Keratinocyte (primary cell): ENCODE measurements around the gene SMARCA4. TPM values are rescaled to one million over a fixed set of nuclear protein-coding genes. Genes with fewer than 3 reads are reported as not detected.

ENCODE experiments used
- DNase-seq: peaks from one replicate; pipeline ENCODE4 v3.0.0-alpha.2; 2011; ENCODE audit warnings: low read depth, missing footprints, low spot score
- FAIRE-seq: peaks from 2 replicates; lab custom pipeline; 2011; peaks lifted over from hg19 to GRCh38; lab: Jason Lieb, UNC
- H2AFZ ChIP-seq: 2 replicates; pipeline ENCODE4 v1.6.0; 2012; ENCODE audit warnings: low read length, control low read depth, inconsistent platforms; ENCODE audit not compliant: control insufficient read depth
- H3K27ac ChIP-seq: 2 replicates; pipeline ENCODE4 v1.5.1; 2011; ENCODE audit warnings: low read length; ENCODE audit not compliant: control insufficient read depth, insufficient read depth
- H3K27me3 ChIP-seq: 3 replicates; pipeline ENCODE4 v1.6.0; 2011; ENCODE audit warnings: low read length; ENCODE audit not compliant: control insufficient read depth, insufficient read depth; ENCODE audit errors: extremely low read depth
- H3K36me3 ChIP-seq, 2 experiments: 2 replicates in 1 of 2; 3 replicates in 1 of 2; pipeline ENCODE4 v1.5.1; 2011; ENCODE audit warnings: low read length in 2 of 2, mild to moderate bottlenecking in 1 of 2; ENCODE audit not compliant: control insufficient read depth in 2 of 2, insufficient read depth in 2 of 2; ENCODE audit errors: extremely low read depth in 1 of 2
- H3K4me1 ChIP-seq: 3 replicates; pipeline ENCODE4 v1.5.1; 2011; ENCODE audit warnings: low read length; ENCODE audit not compliant: control insufficient read depth, insufficient read depth; ENCODE audit errors: extremely low read depth
- H3K4me2 ChIP-seq: 3 replicates; pipeline ENCODE4 v1.6.0; 2011; ENCODE audit warnings: low read depth, low read length; ENCODE audit not compliant: control insufficient read depth, insufficient read depth; ENCODE audit errors: extremely low read depth
- H3K4me3 ChIP-seq, 3 experiments: fragments of 200-600 bp in 1 of 3; sonication (generic) in 1 of 3; 2 replicates in 2 of 3; 3 replicates in 1 of 3; pipeline ENCODE4 v1.5.1; 2011 to 2016; ENCODE audit warnings: low read length in 3 of 3, mild to moderate bottlenecking in 3 of 3, control low read depth in 2 of 3, inconsistent platforms in 1 of 3, low read depth in 1 of 3, mixed read lengths in 1 of 3, mixed run types in 1 of 3, moderate library complexity in 1 of 3; ENCODE audit not compliant: control insufficient read depth in 2 of 3, insufficient read depth in 2 of 3; ENCODE audit errors: extremely low read depth in 1 of 3
- H3K79me2 ChIP-seq: 2 replicates; pipeline ENCODE4 v1.6.0; 2012; ENCODE audit warnings: low read length; ENCODE audit not compliant: control insufficient read depth, insufficient read depth
- H3K9ac ChIP-seq: 3 replicates; pipeline ENCODE4 v1.6.0; 2011; ENCODE audit warnings: low read length; ENCODE audit not compliant: control insufficient read depth, insufficient read depth; ENCODE audit errors: extremely low read depth
- H3K9me1 ChIP-seq: 3 replicates; pipeline ENCODE4 v1.6.0; 2011; ENCODE audit warnings: low read length; ENCODE audit not compliant: control insufficient read depth, insufficient read depth; ENCODE audit errors: extremely low read depth
- H3K9me3 ChIP-seq: 2 replicates; pipeline ENCODE4 v1.5.1; 2012; ENCODE audit warnings: low read depth, low read length; ENCODE audit not compliant: control insufficient read depth
- H4K20me1 ChIP-seq: 3 replicates; pipeline ENCODE4 v1.6.0; 2011; ENCODE audit warnings: low read length; ENCODE audit not compliant: control insufficient read depth, insufficient read depth; ENCODE audit errors: extremely low read depth
- EZH2 ChIP-seq: IDR thresholded peaks from one replicate; pipeline ENCODE4 v1.6.1; 2012; ENCODE audit warnings: inconsistent platforms, mild to moderate bottlenecking, low read length, moderate library complexity
- dilution Hi-C: fragments of 300-500 bp; cut with MboI; formaldehyde crosslinking; loops from one replicate; pipeline ENCODE4 v1.7.0; 2020; ENCODE audit warnings: low sequenced_read_pairs; ENCODE audit not compliant: extremely low pct_ligation_motif_present
- polyA plus RNA-seq, 5 experiments: library from polyadenylated mRNA; depleted of rRNA in 3 of 5; stranded (reverse) in 3 of 5; stranded (forward) in 1 of 5; unstranded in 1 of 5; fragments of >200 nt; gene quantifications; 1 replicate in 1 of 5; 2 replicates in 3 of 5; 3 replicates in 1 of 5; pipeline versions ENCODE4 v1.2.1 to v1.2.3, GENCODE V29; 2011 to 2012; ENCODE audit warnings: missing spikeins in 2 of 5, low read depth in 1 of 5, low replicate concordance in 1 of 5
- TF ChIP-seq, protein P1 (sequence below), 3 experiments: IDR thresholded peaks in 1 of 3; conservative IDR thresholded peaks in 1 of 3; optimal IDR thresholded peaks in 1 of 3; 2 replicates in 2 of 3; 3 replicates in 1 of 3; pipeline versions ENCODE3 to v1.5.1; 2011; ENCODE audit warnings: low read length in 3 of 3, mild to moderate bottlenecking in 3 of 3, moderate library complexity in 2 of 3, control low read depth in 1 of 3, inconsistent platforms in 1 of 3; ENCODE audit not compliant: insufficient read depth in 2 of 3; ENCODE audit errors: extremely low read depth in 1 of 3

The SMARCA4 gene
- polyA plus RNA-seq, 1 donor (not counting 4 experiments of a cell fraction or from before 2014, with no cell fraction given) = 33.1 TPM

DNA sequence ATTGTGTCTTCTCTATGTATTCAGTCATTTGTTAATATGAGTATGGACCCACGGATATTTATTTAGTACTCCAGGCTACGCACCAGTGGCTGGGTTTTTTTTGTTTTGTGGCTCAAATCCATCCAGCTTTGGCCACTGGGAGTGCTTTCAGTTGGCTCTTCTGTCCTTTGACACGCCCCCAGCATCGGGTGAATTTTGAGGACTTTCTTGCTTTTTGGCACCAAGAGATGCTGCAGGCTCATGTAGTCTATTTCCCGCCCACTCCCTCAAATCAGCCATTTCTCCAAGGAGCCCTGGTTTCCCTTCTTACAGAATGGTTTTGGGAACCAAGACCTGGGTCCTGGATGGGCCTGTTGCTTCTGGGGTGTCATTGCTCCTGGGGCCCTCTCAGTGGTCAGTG is 55.8 kb downstream of the SMARCA4 start:
- Histone ChIP-seq H3K4me2 (no peak overlapping the region), H3K4me3 (no peak overlapping the region), H3K27me3 (no peaks in the 10 kb centered on the region), H3K79me2 (no peaks in the 10 kb centered on the region), H3K27ac (no peak overlapping the region), H4K20me1 (no peaks in the 10 kb centered on the region), H3K9me1 (no peaks in the 10 kb centered on the region), H2AFZ (no peak overlapping the region), H3K9ac (no peak overlapping the region), H3K4me1 (no peaks in the 10 kb centered on the region), H3K36me3 (peaks cover 28 to 49% of the 10 kb centered on the region in 2 experiments), H3K9me3 (no peaks in the 10 kb centered on the region)
- TF ChIP-seq, protein P1, sequence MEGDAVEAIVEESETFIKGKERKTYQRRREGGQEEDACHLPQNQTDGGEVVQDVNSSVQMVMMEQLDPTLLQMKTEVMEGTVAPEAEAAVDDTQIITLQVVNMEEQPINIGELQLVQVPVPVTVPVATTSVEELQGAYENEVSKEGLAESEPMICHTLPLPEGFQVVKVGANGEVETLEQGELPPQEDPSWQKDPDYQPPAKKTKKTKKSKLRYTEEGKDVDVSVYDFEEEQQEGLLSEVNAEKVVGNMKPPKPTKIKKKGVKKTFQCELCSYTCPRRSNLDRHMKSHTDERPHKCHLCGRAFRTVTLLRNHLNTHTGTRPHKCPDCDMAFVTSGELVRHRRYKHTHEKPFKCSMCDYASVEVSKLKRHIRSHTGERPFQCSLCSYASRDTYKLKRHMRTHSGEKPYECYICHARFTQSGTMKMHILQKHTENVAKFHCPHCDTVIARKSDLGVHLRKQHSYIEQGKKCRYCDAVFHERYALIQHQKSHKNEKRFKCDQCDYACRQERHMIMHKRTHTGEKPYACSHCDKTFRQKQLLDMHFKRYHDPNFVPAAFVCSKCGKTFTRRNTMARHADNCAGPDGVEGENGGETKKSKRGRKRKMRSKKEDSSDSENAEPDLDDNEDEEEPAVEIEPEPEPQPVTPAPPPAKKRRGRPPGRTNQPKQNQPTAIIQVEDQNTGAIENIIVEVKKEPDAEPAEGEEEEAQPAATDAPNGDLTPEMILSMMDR (optimal IDR thresholded peaks at IDR 0.05 in 1 of 3, IDR thresholded peaks at IDR 0.05 in 1 of 3, conservative IDR thresholded peaks at IDR 0.05 in 1 of 3; ENCODE audit: extremely low read depth in 1 of 3, insufficient read depth in 2 of 3, low read length in 3 of 3) = no peak
- no peak for TF ChIP-seq EZH2
- FAIRE-seq (no peak), DNase-seq (no peak)
- dilution Hi-C loops = no loop called here

DNA sequence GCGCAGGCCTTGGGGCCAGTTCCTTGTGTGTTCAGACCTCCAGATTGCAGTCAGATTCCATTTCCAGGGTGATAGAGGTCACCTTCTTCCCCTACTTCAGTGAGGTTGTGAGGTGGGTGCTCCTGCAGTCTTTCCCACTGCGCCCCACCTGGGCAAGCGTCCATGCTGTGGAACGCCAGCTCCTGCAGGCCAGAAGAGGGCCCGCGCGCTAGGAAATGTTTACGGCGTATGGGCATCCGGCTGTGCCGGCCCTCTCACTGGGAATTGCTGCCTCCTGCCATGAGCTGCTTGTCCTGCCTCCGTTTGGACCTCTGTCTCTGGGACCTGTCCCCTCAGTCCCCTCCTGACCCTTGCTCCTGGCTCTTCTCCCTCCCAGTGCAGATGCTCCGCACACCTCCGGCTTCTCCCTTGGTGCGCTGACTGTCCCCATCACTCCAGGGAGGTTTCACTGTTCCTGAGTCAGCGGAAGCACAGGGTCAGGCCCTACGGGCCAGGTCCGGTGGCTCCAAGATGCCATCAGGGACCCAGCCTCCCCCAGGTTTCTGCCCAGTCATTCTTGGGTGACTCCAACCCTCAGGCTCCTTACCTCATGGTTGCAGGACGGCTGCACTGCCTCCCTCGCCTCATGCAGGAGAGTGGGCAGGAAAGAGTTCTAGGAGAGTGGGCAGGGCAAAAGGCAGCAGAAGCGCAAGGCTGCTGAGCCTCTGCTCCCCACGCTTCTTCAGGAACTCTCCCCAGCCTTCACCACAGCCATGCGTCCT is 56.6 kb downstream of the SMARCA4 start:
- H3K9me1 ChIP-seq = no peaks in the 10 kb centered on the region
- DNase-seq = no peak
- H3K27ac ChIP-seq = no peak overlapping the region
- peaks cover 33 to 49% of the 10 kb centered on the region in 2 experiments for H3K36me3 ChIP-seq
- H3K9me3 ChIP-seq = no peaks in the 10 kb centered on the region
- H3K27me3 ChIP-seq = no peaks in the 10 kb centered on the region
- no peak overlapping the region for H3K4me3 ChIP-seq
- no peaks in the 10 kb centered on the region for H4K20me1 ChIP-seq
- no peaks in the 10 kb centered on the region for H3K4me1 ChIP-seq
- no peak overlapping the region for H3K9ac ChIP-seq
- no peak overlapping the region for H3K4me2 ChIP-seq
- FAIRE-seq = no peak
- H2AFZ ChIP-seq = no peak overlapping the region
- TF ChIP-seq, protein P1 (optimal IDR thresholded peaks at IDR 0.05 in 1 of 3, IDR thresholded peaks at IDR 0.05 in 1 of 3, conservative IDR thresholded peaks at IDR 0.05 in 1 of 3; ENCODE audit: extremely low read depth in 1 of 3, insufficient read depth in 2 of 3, low read length in 3 of 3) = no peak
- TF ChIP-seq EZH2 = no peak
- H3K79me2 ChIP-seq = no peaks in the 10 kb centered on the region
- dilution Hi-C loops = no loop called here
